PC-3 (cell line): ENCODE measurements around the gene DRGX. TPM values are rescaled to one million over a fixed set of nuclear protein-coding genes. Genes with fewer than 3 reads are reported as not detected.

Source experiments
- ATAC-seq: fragments of 200-7000 bp; cut with Tn5 transposase; 2 replicates; pipeline ENCODE4 v1.9.1; 2020; ENCODE audit warnings: mild to moderate bottlenecking, moderate library complexity
- BruUV-seq: library from RNA; stranded (reverse); fragments of 400-500 nt; replicated peaks from 2 replicates; lab custom pipeline; 2021; lab: Mats Ljungman, UMichigan
- CTCF ChIA-PET: fragments of 300-600 bp; sonication (Branson Sonifier 250); formaldehyde crosslinking; loops from one replicate; lab custom pipeline; 2022; ENCODE audit warnings: antibody characterized with exemption; lab: Charles Lee
- POLR2A ChIA-PET: fragments of 300-600 bp; sonication (Branson Sonifier 250); formaldehyde crosslinking; loops from one replicate; lab custom pipeline; 2022; ENCODE audit warnings: antibody characterized with exemption; ENCODE audit not compliant: unreplicated experiment; lab: Charles Lee
- DNase-seq: peaks from one replicate; pipeline ENCODE4 v3.0.0-alpha.2; 2015
- H2AFZ ChIP-seq: fragments of 300-600 bp; sonication (generic); 2 replicates; pipeline ENCODE4 v1.6.0; 2016; ENCODE audit warnings: antibody characterized with exemption, low read length
- H3F3A ChIP-seq: fragments of 300-600 bp; sonication (generic); one replicate; pipeline ENCODE4 v1.6.0; 2017; ENCODE audit warnings: antibody characterized with exemption, low read length, control low read depth, mild to moderate bottlenecking; ENCODE audit not compliant: unreplicated experiment
- H3K27ac ChIP-seq: fragments of 300-600 bp; sonication (generic); 2 replicates; pipeline ENCODE4 v1.5.1; 2016; ENCODE audit warnings: mild to moderate bottlenecking, low read length
- H3K27me3 ChIP-seq: fragments of 300-600 bp; sonication (generic); 2 replicates; pipeline ENCODE4 v1.6.1; 2016; ENCODE audit warnings: low read length, mixed read lengths
- H3K36me3 ChIP-seq: fragments of 300-600 bp; sonication (generic); 2 replicates; pipeline ENCODE4 v1.6.1; 2016; ENCODE audit warnings: low read depth, mixed run types, low read length, mixed read lengths
- H3K4me1 ChIP-seq: fragments of 300-600 bp; sonication (generic); 2 replicates; pipeline ENCODE4 v1.5.1; 2016; ENCODE audit warnings: low read length; ENCODE audit not compliant: insufficient read depth
- H3K4me2 ChIP-seq: fragments of 300-600 bp; sonication (generic); 2 replicates; pipeline ENCODE4 v1.6.0; 2016; ENCODE audit warnings: low read length
- H3K4me3 ChIP-seq: fragments of 300-600 bp; sonication (generic); 2 replicates; pipeline ENCODE4 v1.5.1; 2016; ENCODE audit warnings: mild to moderate bottlenecking, low read length, mixed read lengths
- H3K79me2 ChIP-seq: fragments of 300-600 bp; sonication (generic); 2 replicates; pipeline ENCODE4 v1.6.1; 2017; ENCODE audit warnings: low read length, mixed read lengths
- H3K9ac ChIP-seq: fragments of 300-600 bp; sonication (generic); 2 replicates; pipeline ENCODE4 v1.6.0; 2016; ENCODE audit warnings: mild to moderate bottlenecking, low read length
- H3K9me2 ChIP-seq: fragments of 300-600 bp; sonication (generic); replicated peaks from 2 replicates; pipeline ENCODE4 v1.6.1; 2016; ENCODE audit warnings: mixed run types, low read length, mixed read lengths
- H3K9me3 ChIP-seq: fragments of 300-600 bp; sonication (generic); 2 replicates; pipeline ENCODE4 v1.6.1; 2016; ENCODE audit warnings: low read length, mixed read lengths
- H4K20me1 ChIP-seq: fragments of 300-600 bp; sonication (generic); 2 replicates; pipeline ENCODE4 v1.6.1; 2016; ENCODE audit warnings: low read length, mixed read lengths
- CTCF ChIP-seq: fragments of 300-600 bp; sonication (generic); conservative IDR thresholded peaks from 2 replicates; pipeline ENCODE4 v1.5.1; 2017; ENCODE audit warnings: antibody characterized with exemption, low read depth, mild to moderate bottlenecking, low read length
- EZH2 ChIP-seq: fragments of 300-600 bp; sonication (generic); IDR thresholded peaks from one replicate; pipeline ENCODE4 v1.6.1; 2017; ENCODE audit warnings: antibody characterized with exemption, mild to moderate bottlenecking, low read length; ENCODE audit not compliant: unreplicated experiment
- EZH2phosphoT487 ChIP-seq: fragments of 300-600 bp; sonication (generic); IDR thresholded peaks from 2 replicates; pipeline ENCODE4 v1.6.1; 2018; ENCODE audit warnings: mild to moderate bottlenecking, antibody characterized with exemption, low read length, borderline replicate concordance
- intact Hi-C: fragments of 100-400 bp; cut with micrococcal nuclease; formaldehyde crosslinking; loops from 2 replicates; pipeline ENCODE4 v1.9.0; 2023
- total RNA-seq: library from RNA; depleted of rRNA; stranded (reverse); fragments of >200 nt; gene quantifications from 2 replicates; pipeline ENCODE4 v1.2.3, GENCODE V29; 2014

Gene DRGX
- total RNA-seq, 1 experiment from 2014 or later = 0.33 TPM

- H3K4me3 ChIP-seq = no peak overlapping the region
- no TSS peak for BruUV-seq
- no peak overlapping the region for H3K4me2 ChIP-seq
- POLR2A ChIA-PET = no interaction called here
- H3K27ac ChIP-seq = no peak overlapping the region
- no peaks in the 10 kb centered on the region for H3K9me3 ChIP-seq
- CTCF ChIA-PET = no interaction called here
- no peaks in the 10 kb centered on the region for H3K36me3 ChIP-seq
- no peaks in the 10 kb centered on the region for H3K79me2 ChIP-seq
- no peaks in the 10 kb centered on the region for H4K20me1 ChIP-seq
- H3F3A ChIP-seq = no peaks in the 10 kb centered on the region
- ATAC-seq = no peak
- 0 out of 2 replicates have a peak, but pooled peaks cover 6% of the 10 kb centered on the region for H3K4me1 ChIP-seq
- TF ChIP-seq CTCF (no peak), EZH2phosphoT487 (no peak), EZH2 (no peak)
- intact Hi-C loops = no loop called here
- H3K9me2 ChIP-seq = no peaks in the 10 kb centered on the region
- H3K9ac ChIP-seq = no peak overlapping the region
- no peak overlapping the region for H2AFZ ChIP-seq
- no peak for DNase-seq
- H3K27me3 ChIP-seq = peaks cover 51% of the 10 kb centered on the region
These were observed 32.4 kb downstream of the DRGX start for GRCh38 chr10:49363309-49364031.

- Histone ChIP-seq H3K27ac (no peak overlapping the region), H3K9me3 (no peaks in the 10 kb centered on the region), H3K79me2 (no peaks in the 10 kb centered on the region), H2AFZ (no peak overlapping the region), H3K4me1 (0 out of 2 replicates have a peak, but pooled peaks cover 6% of the 10 kb centered on the region), H3F3A (no peaks in the 10 kb centered on the region), H4K20me1 (no peaks in the 10 kb centered on the region), H3K4me3 (no peak overlapping the region), H3K4me2 (no peak overlapping the region), H3K9me2 (no peaks in the 10 kb centered on the region), H3K36me3 (no peaks in the 10 kb centered on the region), H3K9ac (no peak overlapping the region), H3K27me3 (peaks cover 51% of the 10 kb centered on the region)
- ATAC-seq = no peak
- ChIA-PET CTCF (no interaction called here), POLR2A (no interaction called here)
- no TSS peak for BruUV-seq
- no peak for TF ChIP-seq EZH2phosphoT487
- no peak for TF ChIP-seq CTCF
- TF ChIP-seq EZH2 = no peak
- intact Hi-C loops = no loop called here
- no peak for DNase-seq
These were observed 33.2 kb downstream of the DRGX start for GRCh38 chr10:49362596-49363260.
